NCI-H1105 treated with DMSO at 0.1 percent for 48 hours (cell line): Measurements from ENCODE around the gene STARD9.

Source experiments
- DNase-seq: peaks from one replicate; lab custom pipeline; 2025; lab: John Stamatoyannopoulos, UW

The STARD9 gene

GRCh38 chr15:42694398-42694797 lies 119.0 kb downstream of the STARD9 start:
- no peak for DNase-seq

GRCh38 chr15:42695527-42696071 lies 120.2 kb downstream of the STARD9 start:
- DNase-seq, result no peak

- DNase-seq, result no peak
Measured at GRCh38 chr15:42696626-42697025, 121.2 kb downstream of the STARD9 start.

GRCh38 chr15:42704492-42704926 lies 129.1 kb downstream of the STARD9 start:
- DNase-seq, result peak; percentile 49

- no peak for DNase-seq
Measured at GRCh38 chr15:42705336-42705735, 129.9 kb downstream of the STARD9 start.

- no peak for DNase-seq
Measured at GRCh38 chr15:42707068-42707467, 131.7 kb downstream of the STARD9 start.

GRCh38 chr15:42707873-42708544 lies 132.6 kb downstream of the STARD9 start:
- no peak for DNase-seq

GRCh38 chr15:42710662-42711061 lies 135.3 kb downstream of the STARD9 start:
- no peak for DNase-seq

- DNase-seq, result no peak
Measured at GRCh38 chr15:42711746-42712145, 136.3 kb downstream of the STARD9 start.

- no peak for DNase-seq
Measured at GRCh38 chr15:42712584-42712983, 137.2 kb downstream of the STARD9 start.

GRCh38 chr15:42716125-42716524 lies 140.7 kb downstream of the STARD9 start:
- no peak for DNase-seq

GRCh38 chr15:42716626-42717025 lies 141.2 kb downstream of the STARD9 start:
- no peak for DNase-seq

- no peak for DNase-seq
Measured at GRCh38 chr15:42719043-42719442, 143.6 kb downstream of the STARD9 start.

- DNase-seq, result no peak
Measured at GRCh38 chr15:42720071-42720470, 144.7 kb downstream of the STARD9 start.

- DNase-seq, result no peak
Measured at GRCh38 chr15:42721016-42721415, 145.6 kb downstream of the STARD9 start.

GRCh38 chr15:42721916-42722315 lies 146.5 kb downstream of the STARD9 start:
- no peak for DNase-seq

- DNase-seq, result no peak
Measured at GRCh38 chr15:42723068-42723467, 147.7 kb downstream of the STARD9 start.

- DNase-seq, result no peak
Measured at GRCh38 chr15:42724276-42724675, 148.9 kb downstream of the STARD9 start.

- no peak for DNase-seq
Measured at GRCh38 chr15:42725331-42725903, 150.0 kb downstream of the STARD9 start.

GRCh38 chr15:42726114-42726513 lies 150.7 kb downstream of the STARD9 start:
- peak; percentile 49 for DNase-seq

GRCh38 chr15:42727750-42728381 lies 152.5 kb downstream of the STARD9 start:
- DNase-seq, result peak; percentile 71

GRCh38 chr15:42728560-42728959 lies 153.2 kb downstream of the STARD9 start:
- DNase-seq, result no peak

- no peak for DNase-seq
Measured at GRCh38 chr15:42728972-42729371, 153.6 kb downstream of the STARD9 start.
